Keratinocyte (primary cell): ENCODE measurements around the gene GPC5. TPM values are rescaled to one million over a fixed set of nuclear protein-coding genes. Genes with fewer than 3 reads are reported as not detected.

Experiments
- DNase-seq: peaks from one replicate; pipeline ENCODE4 v3.0.0-alpha.2; 2011; ENCODE audit warnings: low read depth, missing footprints, low spot score
- FAIRE-seq: peaks from 2 replicates; lab custom pipeline; 2011; peaks lifted over from hg19 to GRCh38; lab: Jason Lieb, UNC
- H2AFZ ChIP-seq: 2 replicates; pipeline ENCODE4 v1.6.0; 2012; ENCODE audit warnings: low read length, control low read depth, inconsistent platforms; ENCODE audit not compliant: control insufficient read depth
- H3K27ac ChIP-seq: 2 replicates; pipeline ENCODE4 v1.5.1; 2011; ENCODE audit warnings: low read length; ENCODE audit not compliant: control insufficient read depth, insufficient read depth
- H3K27me3 ChIP-seq: 3 replicates; pipeline ENCODE4 v1.6.0; 2011; ENCODE audit warnings: low read length; ENCODE audit not compliant: control insufficient read depth, insufficient read depth; ENCODE audit errors: extremely low read depth
- H3K36me3 ChIP-seq, 2 experiments: 2 replicates in 1 of 2; 3 replicates in 1 of 2; pipeline ENCODE4 v1.5.1; 2011; ENCODE audit warnings: low read length in 2 of 2, mild to moderate bottlenecking in 1 of 2; ENCODE audit not compliant: control insufficient read depth in 2 of 2, insufficient read depth in 2 of 2; ENCODE audit errors: extremely low read depth in 1 of 2
- H3K4me1 ChIP-seq: 3 replicates; pipeline ENCODE4 v1.5.1; 2011; ENCODE audit warnings: low read length; ENCODE audit not compliant: control insufficient read depth, insufficient read depth; ENCODE audit errors: extremely low read depth
- H3K4me2 ChIP-seq: 3 replicates; pipeline ENCODE4 v1.6.0; 2011; ENCODE audit warnings: low read depth, low read length; ENCODE audit not compliant: control insufficient read depth, insufficient read depth; ENCODE audit errors: extremely low read depth
- H3K4me3 ChIP-seq, 3 experiments: fragments of 200-600 bp in 1 of 3; sonication (generic) in 1 of 3; 2 replicates in 2 of 3; 3 replicates in 1 of 3; pipeline ENCODE4 v1.5.1; 2011 to 2016; ENCODE audit warnings: low read length in 3 of 3, mild to moderate bottlenecking in 3 of 3, control low read depth in 2 of 3, inconsistent platforms in 1 of 3, low read depth in 1 of 3, mixed read lengths in 1 of 3, mixed run types in 1 of 3, moderate library complexity in 1 of 3; ENCODE audit not compliant: control insufficient read depth in 2 of 3, insufficient read depth in 2 of 3; ENCODE audit errors: extremely low read depth in 1 of 3
- H3K79me2 ChIP-seq: 2 replicates; pipeline ENCODE4 v1.6.0; 2012; ENCODE audit warnings: low read length; ENCODE audit not compliant: control insufficient read depth, insufficient read depth
- H3K9ac ChIP-seq: 3 replicates; pipeline ENCODE4 v1.6.0; 2011; ENCODE audit warnings: low read length; ENCODE audit not compliant: control insufficient read depth, insufficient read depth; ENCODE audit errors: extremely low read depth
- H3K9me1 ChIP-seq: 3 replicates; pipeline ENCODE4 v1.6.0; 2011; ENCODE audit warnings: low read length; ENCODE audit not compliant: control insufficient read depth, insufficient read depth; ENCODE audit errors: extremely low read depth
- H3K9me3 ChIP-seq: 2 replicates; pipeline ENCODE4 v1.5.1; 2012; ENCODE audit warnings: low read depth, low read length; ENCODE audit not compliant: control insufficient read depth
- H4K20me1 ChIP-seq: 3 replicates; pipeline ENCODE4 v1.6.0; 2011; ENCODE audit warnings: low read length; ENCODE audit not compliant: control insufficient read depth, insufficient read depth; ENCODE audit errors: extremely low read depth
- EZH2 ChIP-seq: IDR thresholded peaks from one replicate; pipeline ENCODE4 v1.6.1; 2012; ENCODE audit warnings: inconsistent platforms, mild to moderate bottlenecking, low read length, moderate library complexity
- dilution Hi-C: fragments of 300-500 bp; cut with MboI; formaldehyde crosslinking; loops from one replicate; pipeline ENCODE4 v1.7.0; 2020; ENCODE audit warnings: low sequenced_read_pairs; ENCODE audit not compliant: extremely low pct_ligation_motif_present
- polyA plus RNA-seq, 5 experiments: library from polyadenylated mRNA; depleted of rRNA in 3 of 5; stranded (reverse) in 3 of 5; stranded (forward) in 1 of 5; unstranded in 1 of 5; fragments of >200 nt; gene quantifications; 1 replicate in 1 of 5; 2 replicates in 3 of 5; 3 replicates in 1 of 5; pipeline versions ENCODE4 v1.2.1 to v1.2.3, GENCODE V29; 2011 to 2012; ENCODE audit warnings: missing spikeins in 2 of 5, low read depth in 1 of 5, low replicate concordance in 1 of 5
- TF ChIP-seq, protein P1 (sequence below), 3 experiments: IDR thresholded peaks in 1 of 3; conservative IDR thresholded peaks in 1 of 3; optimal IDR thresholded peaks in 1 of 3; 2 replicates in 2 of 3; 3 replicates in 1 of 3; pipeline versions ENCODE3 to v1.5.1; 2011; ENCODE audit warnings: low read length in 3 of 3, mild to moderate bottlenecking in 3 of 3, moderate library complexity in 2 of 3, control low read depth in 1 of 3, inconsistent platforms in 1 of 3; ENCODE audit not compliant: insufficient read depth in 2 of 3; ENCODE audit errors: extremely low read depth in 1 of 3

The GPC5 gene
- polyA plus RNA-seq, 1 donor (not counting 4 experiments of a cell fraction or from before 2014, with no cell fraction given), result 0.10 TPM

DNA sequence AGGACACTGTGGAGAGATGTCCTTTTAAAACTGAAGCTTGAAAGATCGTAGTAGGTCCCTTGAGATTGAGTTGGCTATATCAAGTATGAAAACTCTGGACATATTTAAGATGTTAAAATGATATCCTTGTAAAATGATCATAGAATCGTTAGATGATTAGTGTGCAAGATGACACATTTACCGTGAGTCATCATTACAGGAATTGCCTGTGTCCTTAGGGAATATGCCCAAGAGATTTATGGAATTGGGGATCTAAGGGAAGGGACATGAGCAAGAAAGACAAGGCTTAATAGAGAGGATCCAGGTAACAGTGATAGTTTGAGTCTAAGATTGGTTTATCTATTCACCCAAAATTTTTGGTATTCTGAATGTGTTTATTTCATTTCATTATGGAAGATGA, 233.7 kb downstream of the GPC5 start:
- H3K79me2 ChIP-seq, result no peaks in the 10 kb centered on the region
- H3K27me3 ChIP-seq, result no peaks in the 10 kb centered on the region
- no peaks in the 10 kb centered on the region for H3K9me1 ChIP-seq
- no peaks in the 10 kb centered on the region for H3K36me3 ChIP-seq
- no peak overlapping the region for H3K9ac ChIP-seq
- peaks cover 2% of the 10 kb centered on the region for H3K4me1 ChIP-seq
- H3K9me3 ChIP-seq, result no peaks in the 10 kb centered on the region
- no peak for TF ChIP-seq EZH2
- TF ChIP-seq, protein P1, sequence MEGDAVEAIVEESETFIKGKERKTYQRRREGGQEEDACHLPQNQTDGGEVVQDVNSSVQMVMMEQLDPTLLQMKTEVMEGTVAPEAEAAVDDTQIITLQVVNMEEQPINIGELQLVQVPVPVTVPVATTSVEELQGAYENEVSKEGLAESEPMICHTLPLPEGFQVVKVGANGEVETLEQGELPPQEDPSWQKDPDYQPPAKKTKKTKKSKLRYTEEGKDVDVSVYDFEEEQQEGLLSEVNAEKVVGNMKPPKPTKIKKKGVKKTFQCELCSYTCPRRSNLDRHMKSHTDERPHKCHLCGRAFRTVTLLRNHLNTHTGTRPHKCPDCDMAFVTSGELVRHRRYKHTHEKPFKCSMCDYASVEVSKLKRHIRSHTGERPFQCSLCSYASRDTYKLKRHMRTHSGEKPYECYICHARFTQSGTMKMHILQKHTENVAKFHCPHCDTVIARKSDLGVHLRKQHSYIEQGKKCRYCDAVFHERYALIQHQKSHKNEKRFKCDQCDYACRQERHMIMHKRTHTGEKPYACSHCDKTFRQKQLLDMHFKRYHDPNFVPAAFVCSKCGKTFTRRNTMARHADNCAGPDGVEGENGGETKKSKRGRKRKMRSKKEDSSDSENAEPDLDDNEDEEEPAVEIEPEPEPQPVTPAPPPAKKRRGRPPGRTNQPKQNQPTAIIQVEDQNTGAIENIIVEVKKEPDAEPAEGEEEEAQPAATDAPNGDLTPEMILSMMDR (optimal IDR thresholded peaks at IDR 0.05 in 1 of 3, IDR thresholded peaks at IDR 0.05 in 1 of 3, conservative IDR thresholded peaks at IDR 0.05 in 1 of 3; ENCODE audit: extremely low read depth in 1 of 3, insufficient read depth in 2 of 3, low read length in 3 of 3), result no peak
- H2AFZ ChIP-seq, result no peak overlapping the region
- dilution Hi-C loops, result no loop called here
- FAIRE-seq, result no peak
- H3K4me2 ChIP-seq, result no peak overlapping the region
- H3K27ac ChIP-seq, result no peak overlapping the region
- H4K20me1 ChIP-seq, result no peaks in the 10 kb centered on the region
- H3K4me3 ChIP-seq, result no peak overlapping the region
- no peak for DNase-seq

DNA sequence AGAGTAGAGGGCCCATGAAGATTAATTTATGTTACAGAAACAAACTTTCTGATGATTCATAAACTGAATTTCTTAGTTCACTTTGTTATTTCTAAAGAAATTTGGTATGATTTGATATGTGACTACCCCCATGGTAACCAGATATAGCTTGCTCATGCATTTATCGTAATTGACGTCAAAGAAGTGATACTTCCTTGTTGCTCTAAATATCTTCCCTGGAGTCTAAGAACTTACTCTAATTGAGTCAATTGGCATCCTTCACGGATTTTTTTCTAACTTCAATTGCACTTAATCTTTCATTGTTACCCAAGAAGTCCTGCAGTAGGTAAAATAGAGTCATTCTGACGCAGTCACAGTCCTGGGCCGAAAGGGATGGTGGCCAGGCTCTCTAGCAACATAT, 240.9 kb downstream of the GPC5 start:
- Histone ChIP-seq H3K4me1 (no peaks in the 10 kb centered on the region), H4K20me1 (no peaks in the 10 kb centered on the region), H3K4me3 (no peak overlapping the region), H3K36me3 (no peaks in the 10 kb centered on the region), H3K27me3 (no peaks in the 10 kb centered on the region), H3K27ac (no peak overlapping the region), H2AFZ (no peak overlapping the region), H3K9ac (no peak overlapping the region), H3K79me2 (no peaks in the 10 kb centered on the region), H3K4me2 (no peak overlapping the region), H3K9me3 (no peaks in the 10 kb centered on the region), H3K9me1 (no peaks in the 10 kb centered on the region)
- no peak for DNase-seq
- TF ChIP-seq EZH2, result no peak
- TF ChIP-seq, protein P1 (optimal IDR thresholded peaks at IDR 0.05 in 1 of 3, IDR thresholded peaks at IDR 0.05 in 1 of 3, conservative IDR thresholded peaks at IDR 0.05 in 1 of 3; ENCODE audit: extremely low read depth in 1 of 3, insufficient read depth in 2 of 3, low read length in 3 of 3), result no peak
- no peak for FAIRE-seq
- dilution Hi-C loops, result no loop called here
